HCT116 (cell line): ENCODE results near the gene RAP1GAP2. TPM values are rescaled to one million over a fixed set of nuclear protein-coding genes. Genes with fewer than 3 reads are reported as not detected.

Experiments used
- ATAC-seq: fragments of 200-7000 bp; cut with Tn5 transposase; 2 replicates; pipeline ENCODE4 v1.9.1; 2020; ENCODE audit warnings: mild to moderate bottlenecking, moderate library complexity
- BruUV-seq: library from RNA; stranded (reverse); fragments of 400-500 nt; replicated peaks from 2 replicates; lab custom pipeline; 2021; lab: Mats Ljungman, UMichigan
- CTCF ChIA-PET: fragments of 300-600 bp; sonication (Branson Sonifier 250); formaldehyde crosslinking; loops from one replicate; lab custom pipeline; 2021; ENCODE audit warnings: antibody characterized with exemption; lab: Charles Lee
- POLR2A ChIA-PET: fragments of 300-600, 350-600 bp; sonication (Branson Sonifier 250); formaldehyde crosslinking; loops from one replicate; lab custom pipeline; 2021; ENCODE audit warnings: antibody characterized with exemption; lab: Charles Lee
- RAD21 ChIA-PET, 2 experiments: fragments of 300-600 bp; sonication (Branson Sonifier 250); formaldehyde crosslinking; loops; one replicate each; lab custom pipeline; 2023; ENCODE audit warnings: low total read pairs in 2 of 2; ENCODE audit not compliant: uncharacterized antibody in 2 of 2, unreplicated experiment in 2 of 2, low non-redundant PET in 1 of 2; lab: Charles Lee
- DNase-seq: peaks from one replicate; pipeline ENCODE4 v3.0.0-alpha.2; 2010; ENCODE audit warnings: low read depth, low spot score
- H2AFZ ChIP-seq: fragments of 200-600 bp; shearing (Covaris generic), sonication (generic); 2 replicates; pipeline ENCODE4 v1.6.1; 2017; ENCODE audit warnings: low read depth, mixed run types, mixed read lengths, antibody characterized with exemption, low read length; ENCODE audit not compliant: poor library complexity, severe bottlenecking
- H3K27ac ChIP-seq: 2 replicates; pipeline ENCODE4 v1.5.1; 2012; ENCODE audit warnings: low read depth, low read length
- H3K27me3 ChIP-seq: fragments of 200-600 bp; sonication (generic); 2 replicates; pipeline ENCODE4 v1.6.1; 2016; ENCODE audit warnings: mixed run types, low read length, mixed read lengths; ENCODE audit not compliant: insufficient read depth
- H3K36me3 ChIP-seq, 2 experiments: fragments of 200-500 bp in 1 of 2; fragments of 200-600 bp in 1 of 2; sonication (Bioruptor generic) in 1 of 2; sonication (generic) in 1 of 2; 2 replicates each; pipeline versions ENCODE4 v1.5.1 to v1.6.1; 2014 to 2016; ENCODE audit warnings: low read length in 2 of 2, inconsistent platforms in 1 of 2, mixed read lengths in 1 of 2, mixed run types in 1 of 2; ENCODE audit not compliant: insufficient read depth in 2 of 2, control insufficient read depth in 1 of 2
- H3K4me1 ChIP-seq, 2 experiments: fragments of 200-600 bp in 1 of 2; sonication (generic) in 1 of 2; 2 replicates each; pipeline versions ENCODE4 v1.5.1 to v1.6.1; 2012 to 2017; ENCODE audit warnings: low read length in 2 of 2, inconsistent platforms in 1 of 2, mild to moderate bottlenecking in 1 of 2, mixed read lengths in 1 of 2, mixed run types in 1 of 2, moderate library complexity in 1 of 2; ENCODE audit not compliant: insufficient read depth in 2 of 2, control insufficient read depth in 1 of 2
- H3K4me2 ChIP-seq: fragments of 200-600 bp; sonication (generic); 2 replicates; pipeline ENCODE4 v1.6.1; 2017; ENCODE audit warnings: mixed run types, low read length, mixed read lengths
- H3K4me3 ChIP-seq, 2 experiments: fragments of 200-600 bp in 1 of 2; sonication (generic) in 1 of 2; replicated peaks in 1 of 2; 2 replicates each; pipeline ENCODE4 v1.5.1; 2011 to 2016; ENCODE audit warnings: low read length in 2 of 2, control low read depth in 1 of 2, low read depth in 1 of 2, mild to moderate bottlenecking in 1 of 2, mixed read lengths in 1 of 2, mixed run types in 1 of 2
- H3K79me2 ChIP-seq: fragments of 200-600 bp; sonication (generic); 2 replicates; pipeline ENCODE4 v1.6.1; 2017; ENCODE audit warnings: mild to moderate bottlenecking, mixed run types, low read length, moderate library complexity, mixed read lengths; ENCODE audit not compliant: insufficient read depth
- H3K9ac ChIP-seq: fragments of 200-600 bp; sonication (generic); 2 replicates; pipeline ENCODE4 v1.6.1; 2016; ENCODE audit warnings: low read length, mixed read lengths
- H3K9me2 ChIP-seq: fragments of 200-600 bp; sonication (generic), shearing (Covaris generic); 2 replicates; pipeline ENCODE4 v1.6.1; 2017; ENCODE audit warnings: mixed run types, mild to moderate bottlenecking, moderate library complexity; ENCODE audit not compliant: insufficient read depth
- H3K9me3 ChIP-seq, 2 experiments: fragments of 200-500 bp in 1 of 2; fragments of 200-600 bp in 1 of 2; sonication (Bioruptor generic) in 1 of 2; sonication (generic) in 1 of 2; 2 replicates each; pipeline ENCODE4 v1.6.1; 2014 to 2017; ENCODE audit warnings: low read length in 2 of 2, mixed read lengths in 2 of 2, inconsistent platforms in 1 of 2, low read depth in 1 of 2, mild to moderate bottlenecking in 1 of 2, mixed run types in 1 of 2, moderate library complexity in 1 of 2; ENCODE audit not compliant: control insufficient read depth in 1 of 2, insufficient read depth in 1 of 2
- H4K20me1 ChIP-seq: fragments of 200-600 bp; sonication (generic), shearing (Covaris generic); 2 replicates; pipeline ENCODE4 v1.6.1; 2017; ENCODE audit warnings: mixed run types, mild to moderate bottlenecking, moderate library complexity; ENCODE audit not compliant: insufficient read depth
- ATF3 ChIP-seq: IDR thresholded peaks from 2 replicates; pipeline ENCODE4 v1.6.1; 2012
- CTCF ChIP-seq, 3 experiments: fragments of 200-600 bp in 1 of 3; sonication (generic) in 1 of 3; IDR thresholded peaks in 2 of 3; conservative IDR thresholded peaks in 1 of 3; 2 replicates each; pipeline ENCODE4 v1.5.1; 2012 to 2017; ENCODE audit warnings: low read depth in 2 of 3, low read length in 2 of 3, antibody characterized with exemption in 1 of 3, borderline replicate concordance in 1 of 3, control low read depth in 1 of 3, mild to moderate bottlenecking in 1 of 3, mixed read lengths in 1 of 3, mixed run types in 1 of 3, moderate library complexity in 1 of 3; ENCODE audit not compliant: insufficient read depth in 1 of 3
- EGR1 ChIP-seq: IDR thresholded peaks from 2 replicates; pipeline ENCODE4 v1.6.1; 2012; ENCODE audit warnings: low read depth
- EZH2 ChIP-seq: fragments of 200-600 bp; sonication (generic); IDR thresholded peaks from 2 replicates; pipeline ENCODE4 v1.6.1; 2017; ENCODE audit warnings: antibody characterized with exemption, mixed run types
- JUND ChIP-seq: IDR thresholded peaks from 2 replicates; pipeline ENCODE4 v1.6.1; 2012
- MAX ChIP-seq: IDR thresholded peaks from 2 replicates; pipeline ENCODE4 v1.6.1; 2012
- POLR2AphosphoS5 ChIP-seq: IDR thresholded peaks from 2 replicates; pipeline ENCODE4 v1.6.1; 2011; ENCODE audit warnings: mild to moderate bottlenecking, low read depth, low read length, moderate library complexity
- RAD21 ChIP-seq: IDR thresholded peaks from 2 replicates; pipeline ENCODE4 v1.6.1; 2012; ENCODE audit warnings: low read depth, mild to moderate bottlenecking
- REST ChIP-seq: IDR thresholded peaks from 2 replicates; pipeline ENCODE4 v1.6.1; 2012; ENCODE audit warnings: low read depth
- SIN3A ChIP-seq: IDR thresholded peaks from 2 replicates; pipeline ENCODE4 v1.6.1; 2012; ENCODE audit warnings: low read depth
- SRF ChIP-seq: IDR thresholded peaks from 2 replicates; pipeline ENCODE4 v1.6.1; 2012; ENCODE audit warnings: low read depth
- YY1 ChIP-seq: IDR thresholded peaks from 2 replicates; pipeline ENCODE4 v1.6.1; 2011; ENCODE audit warnings: low read length, low read depth, moderate library complexity, mild to moderate bottlenecking; ENCODE audit not compliant: insufficient replicate concordance; ENCODE audit errors: extremely low read depth
- ZBTB33 ChIP-seq: IDR thresholded peaks from 2 replicates; pipeline ENCODE4 v1.6.1; 2011; ENCODE audit warnings: mild to moderate bottlenecking, low read length, moderate library complexity; ENCODE audit not compliant: insufficient replicate concordance; ENCODE audit errors: extremely low read depth
- ZFX ChIP-seq: fragments of 450-650 bp; IDR thresholded peaks from 2 replicates; pipeline ENCODE4 v1.6.1; 2017
- ZNF274 ChIP-seq: fragments of 200-500 bp; sonication (Bioruptor generic); IDR thresholded peaks from 2 replicates; pipeline ENCODE4 v1.6.1; 2014; ENCODE audit warnings: mild to moderate bottlenecking, low read depth, low read length, inconsistent platforms
- intact Hi-C: fragments of 100-400 bp; cut with micrococcal nuclease; formaldehyde crosslinking; loops from 2 replicates; pipeline ENCODE4 v1.10.0; 2022
- total RNA-seq: library from RNA; stranded (reverse); gene quantifications from one replicate; pipeline ENCODE4 v1.2.1, GENCODE V29; 2021; ENCODE audit not compliant: unreplicated experiment

RAP1GAP2 gene
- total RNA-seq, 1 experiment from 2014 or later = 54.6 TPM

GRCh38 chr17:2878751-2879254 lies 82.6 kb downstream of the RAP1GAP2 start:
- no peak overlapping the region for H2AFZ ChIP-seq
- ChIA-PET CTCF (interaction anchor here (0.7 kb wide), 1 partner anchor 30 kb away, joined by 3 read pairs; no protein-coding TSS in a partner anchor), RAD21 (no interaction called here), POLR2A (no interaction called here)
- TF ChIP-seq ZNF274 (no peak), YY1 (no peak), ATF3 (no peak), MAX (no peak), EGR1 (no peak), CTCF (IDR thresholded peaks at IDR 0.05 in 2 of 3, conservative IDR thresholded peaks at IDR 0.05 in 1 of 3; ENCODE audit: borderline replicate concordance in 1 of 3, insufficient read depth in 1 of 3, low read depth in 2 of 3, low read length in 2 of 3) (no peak), EZH2 (no peak), SRF (no peak), ZBTB33 (no peak), REST (no peak), JUND (no peak), SIN3A (no peak), RAD21 (no peak), ZFX (no peak), POLR2AphosphoS5 (no peak)
- H4K20me1 ChIP-seq = no peaks in the 10 kb centered on the region
- H3K27me3 ChIP-seq = no peaks in the 10 kb centered on the region
- H3K9me2 ChIP-seq = no peaks in the 10 kb centered on the region
- H3K4me1 ChIP-seq = peaks cover 11 to 14% of the 10 kb centered on the region in 2 experiments
- no peak for ATAC-seq
- no peaks in the 10 kb centered on the region for H3K36me3 ChIP-seq
- no peaks in the 10 kb centered on the region for H3K79me2 ChIP-seq
- H3K27ac ChIP-seq = no peak overlapping the region
- no peak overlapping the region for H3K4me3 ChIP-seq
- BruUV-seq = no TSS peak
- intact Hi-C loops = no loop called here
- H3K9me3 ChIP-seq = no peaks in the 10 kb centered on the region
- H3K9ac ChIP-seq = no peak overlapping the region
- no peak for DNase-seq
- H3K4me2 ChIP-seq = no peak overlapping the region
